Measurements from ENCODE around the gene SOCS3.
A peak's percentile ranks its signal among the peaks of the same experiment; 100 is the strongest.
"Not testable (repeated sequence)": the region's sequence is repeated elsewhere in the genome, so short reads cannot be mapped to it uniquely, and the experiment has no call there.

The SOCS3 gene

DNA sequence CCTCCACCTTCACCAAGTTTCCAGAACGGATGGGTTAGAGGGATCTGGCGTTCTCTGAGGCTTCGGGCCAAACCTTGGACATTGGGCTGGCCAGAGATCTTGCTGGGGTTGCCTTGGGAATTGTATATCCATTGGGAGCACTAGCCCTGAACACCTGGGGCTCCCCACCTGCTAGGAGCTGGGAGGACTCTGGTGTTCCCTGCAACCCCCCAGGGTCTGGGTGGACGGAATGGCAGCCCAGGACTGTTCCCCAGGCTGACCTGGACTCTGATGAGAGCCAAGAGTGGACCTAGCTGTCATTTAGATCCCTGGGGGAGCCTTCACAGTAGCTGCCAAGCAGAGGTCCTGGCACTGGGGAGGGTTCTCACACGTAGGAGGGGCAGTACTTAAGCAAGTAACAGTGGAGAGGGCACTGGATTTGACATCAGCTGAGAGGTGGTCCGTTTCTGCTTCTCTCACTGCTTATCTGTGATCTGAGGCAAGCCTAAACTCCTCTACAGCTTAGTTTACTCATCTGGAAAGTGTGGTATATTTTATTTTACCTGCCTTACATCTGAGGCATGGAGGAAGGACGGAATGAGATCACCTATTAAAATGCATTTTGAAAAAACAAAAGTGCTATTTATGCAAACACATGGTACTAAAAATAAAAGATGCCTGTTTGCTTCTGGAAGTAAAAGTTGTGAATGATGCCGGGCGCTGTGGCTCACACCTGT, 11.7 kb downstream of the SOCS3 start:
- DNase-seq (ENCODE audit: low spot score): no peak

DNA sequence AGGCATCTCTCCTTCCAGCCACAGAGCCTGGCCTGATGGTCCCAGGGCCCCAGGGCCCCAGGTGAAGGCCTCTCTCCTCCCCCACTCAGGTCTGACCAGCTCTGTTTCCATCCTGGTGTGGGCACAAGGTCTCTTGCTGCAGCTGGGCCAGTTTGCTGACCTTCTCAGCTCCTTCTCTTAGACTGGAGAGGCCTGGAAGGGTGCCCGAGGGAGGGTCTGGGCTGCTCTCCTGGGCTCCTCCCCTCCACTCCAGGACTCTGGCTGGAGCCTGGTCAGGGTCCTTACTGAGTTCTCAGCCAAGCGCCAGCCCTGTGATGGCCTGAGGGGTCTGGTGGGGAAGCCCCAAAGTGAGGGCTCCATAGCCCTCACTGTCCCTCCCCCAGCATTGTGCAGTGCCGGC, 12.4 kb downstream of the SOCS3 start:
- no peak for DNase-seq (ENCODE audit: low spot score)

DNA sequence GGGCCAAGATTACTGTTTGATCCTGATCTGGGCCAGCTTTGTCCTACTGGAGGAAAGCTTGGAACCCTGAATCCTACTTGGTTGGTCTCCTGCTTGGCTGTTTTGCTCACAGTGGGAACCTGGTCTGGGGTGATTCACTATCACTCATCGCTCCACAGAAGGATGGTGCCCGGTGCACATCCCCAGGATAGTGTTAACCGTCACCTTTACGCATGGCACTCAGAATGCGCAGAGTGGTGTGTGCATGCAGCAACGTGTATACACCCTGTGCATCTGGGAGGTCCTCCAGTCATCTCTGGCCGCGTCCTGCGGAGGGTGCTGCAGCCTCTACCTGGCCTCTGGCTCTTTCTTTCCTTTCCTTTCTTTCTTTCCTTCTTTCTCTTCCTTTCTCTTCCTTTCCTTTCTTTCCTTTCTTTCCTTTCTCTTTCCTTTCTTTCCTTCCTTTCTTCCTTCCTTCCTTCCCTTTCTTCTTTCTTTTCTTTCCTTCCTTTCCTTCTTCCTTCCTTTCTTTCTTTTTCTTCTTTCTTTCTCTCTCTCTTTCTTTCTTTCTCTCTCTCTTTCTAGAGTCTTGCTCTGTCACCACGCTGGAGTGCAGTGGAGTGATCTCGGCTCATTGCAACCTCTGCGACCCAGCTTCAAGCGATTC, 13.1 kb downstream of the SOCS3 start:
- DNase-seq (ENCODE audit: low spot score): no peak

DNA sequence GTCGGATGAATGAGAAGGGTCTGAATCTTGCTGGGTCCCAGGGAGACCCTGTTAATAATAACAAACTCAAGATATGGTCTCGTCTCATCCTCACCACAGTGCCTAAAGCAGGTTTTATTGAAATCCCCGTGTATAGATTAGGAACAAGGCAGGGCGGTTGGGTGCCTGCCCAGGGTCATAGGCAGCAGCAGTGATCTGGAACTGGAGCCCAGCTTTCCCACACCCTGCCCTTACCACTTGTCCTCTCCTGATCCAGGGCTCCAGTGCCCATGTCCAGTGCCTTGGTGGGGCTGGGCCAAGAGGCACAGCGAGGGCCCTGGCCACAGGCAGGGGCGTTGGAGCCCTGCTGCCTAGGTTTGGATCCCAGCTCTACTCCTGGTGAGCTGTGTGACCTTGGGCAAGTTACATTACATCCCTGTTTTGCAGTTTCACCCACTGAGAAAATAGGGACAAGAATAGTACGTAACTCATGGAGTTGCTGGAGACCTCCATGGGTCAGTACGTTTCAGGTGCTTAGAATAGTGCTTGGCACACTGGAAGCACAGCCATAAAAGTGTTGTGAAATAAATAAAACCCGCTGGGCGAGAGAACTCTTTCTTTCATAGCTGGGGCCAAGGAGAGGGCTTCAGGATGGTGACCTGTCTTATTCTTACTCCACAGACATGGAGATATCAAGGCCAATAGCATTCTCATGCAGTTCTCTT, 13.9 kb downstream of the SOCS3 start:
- no peak for DNase-seq (ENCODE audit: low spot score)

DNA sequence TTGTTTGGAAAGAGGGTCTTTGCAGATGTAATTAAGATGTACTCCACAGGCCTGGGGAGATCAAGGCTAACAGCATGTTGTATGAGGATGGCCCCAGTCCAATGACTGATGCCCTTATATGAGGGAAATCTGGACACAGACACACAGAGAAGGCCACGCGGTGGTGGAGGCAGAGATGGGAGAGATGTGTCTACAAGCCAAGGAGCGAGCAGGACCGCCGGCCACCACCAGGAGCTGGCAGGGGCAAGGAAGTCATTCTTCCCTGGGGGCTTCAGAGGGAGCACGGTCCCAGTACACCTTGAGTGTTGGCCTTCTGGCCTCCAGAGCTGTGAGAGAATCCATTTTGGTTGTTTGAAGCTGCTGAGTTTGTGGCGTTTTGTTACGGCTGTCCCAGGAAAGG, 14.7 kb downstream of the SOCS3 start:
- DNase-seq (ENCODE audit: low spot score): no peak

DNA sequence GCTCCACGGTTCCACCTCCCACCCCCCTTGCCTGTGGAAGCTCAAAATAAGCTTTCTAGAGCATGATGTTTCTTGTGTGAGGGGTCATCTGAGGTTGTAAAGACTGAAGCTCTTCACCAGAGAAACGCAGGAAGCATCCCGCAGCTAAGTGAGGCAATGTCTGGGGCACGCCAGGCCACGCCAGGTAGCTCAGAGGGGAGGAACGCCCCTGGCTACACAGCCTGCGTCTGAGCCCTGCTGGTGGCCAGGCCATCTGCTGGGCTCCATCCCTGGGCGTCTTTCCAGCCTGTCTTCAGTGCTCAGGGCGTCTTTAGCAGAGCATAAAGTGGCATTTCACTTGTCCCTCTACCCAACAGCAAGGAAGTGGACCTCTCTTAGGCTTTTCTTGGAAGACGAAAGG, 15.2 kb downstream of the SOCS3 start:
- DNase-seq (ENCODE audit: low spot score): no peak

DNA sequence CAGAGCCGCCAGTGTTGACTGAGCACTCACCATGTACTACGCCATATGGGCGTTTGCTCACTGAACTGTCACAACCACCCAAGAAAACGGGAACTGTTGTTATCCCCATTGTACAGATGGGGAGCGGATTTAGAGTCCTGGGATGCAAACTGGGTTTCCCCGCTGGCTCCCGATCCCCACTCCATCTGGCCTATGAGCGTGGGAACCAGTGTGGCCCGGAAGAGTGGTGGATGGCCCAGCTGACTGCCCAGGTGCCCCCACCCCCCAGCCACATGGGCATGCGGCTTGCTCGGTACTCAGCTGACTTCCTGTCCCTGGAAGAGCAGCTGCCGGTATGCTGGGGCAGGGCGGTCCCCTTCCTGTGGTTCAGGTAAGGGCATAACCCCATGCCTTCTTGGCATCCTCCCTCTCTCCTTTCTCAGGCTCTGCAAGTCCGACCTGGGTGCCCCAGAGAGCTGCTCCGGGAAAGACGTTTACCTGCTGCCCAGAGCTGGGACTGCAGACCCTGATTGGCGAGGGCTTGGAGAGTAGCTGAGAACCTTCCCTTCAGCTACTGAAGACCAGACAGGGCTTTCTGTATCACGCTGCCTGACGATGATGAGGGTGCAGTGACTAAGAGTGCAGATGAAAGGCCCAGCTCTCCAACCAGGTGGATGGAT, 16.2 kb downstream of the SOCS3 start:
- DNase-seq (ENCODE audit: low spot score): no peak

DNA sequence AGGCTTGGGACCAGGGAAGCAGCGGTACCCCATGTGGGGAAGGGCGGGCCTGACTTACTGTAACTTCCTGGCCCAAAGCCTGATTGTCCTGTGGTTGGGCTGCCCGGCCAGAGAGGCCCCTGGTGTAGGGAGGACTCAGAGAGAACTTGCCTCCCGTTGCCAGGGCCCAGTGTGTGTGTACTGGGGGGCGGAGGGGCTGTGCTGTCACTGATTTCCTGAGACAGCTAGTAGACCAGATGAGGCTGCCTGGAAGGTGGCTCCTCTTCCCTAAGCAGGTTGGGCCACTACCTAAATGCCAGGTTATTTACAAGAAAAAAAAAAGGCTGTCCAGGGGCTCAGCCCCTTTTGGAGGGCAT, 16.7 kb downstream of the SOCS3 start:
- DNase-seq (ENCODE audit: low spot score): no peak

DNA sequence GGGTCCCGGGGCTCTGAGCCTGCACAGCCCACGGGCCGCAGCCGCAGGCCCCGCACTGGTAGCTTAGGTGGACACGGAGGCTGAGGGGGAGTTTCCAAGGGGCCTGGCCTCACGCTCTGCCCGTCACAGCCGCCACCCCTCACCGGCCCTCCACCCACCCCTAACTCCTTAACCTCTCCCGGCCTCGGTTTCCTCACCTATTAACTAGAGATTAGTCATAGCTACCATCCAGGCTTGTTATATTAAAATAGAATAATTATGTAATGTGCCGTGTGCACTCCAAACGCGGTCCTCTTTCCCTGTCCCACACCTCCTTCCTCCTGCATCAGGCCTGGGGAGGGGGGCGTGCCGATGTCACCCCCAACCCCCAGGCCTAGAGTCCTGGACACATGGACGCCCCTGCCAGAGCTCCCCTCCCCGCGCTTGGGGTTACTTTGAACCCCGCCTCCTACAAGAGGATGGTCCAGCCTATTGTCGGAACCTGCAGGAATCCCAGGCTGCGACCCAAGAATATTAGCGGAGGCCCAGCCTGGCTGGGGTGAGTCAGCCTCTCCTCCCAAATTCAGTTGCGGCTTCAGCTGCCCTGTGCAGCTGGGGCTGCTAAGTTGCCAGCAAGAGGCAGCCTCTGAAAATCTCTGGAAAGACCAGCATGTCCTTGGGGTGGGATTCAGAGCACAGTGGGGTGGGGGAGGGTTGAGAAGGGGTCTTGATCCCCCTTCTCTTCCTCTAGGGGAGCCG, 17.3 kb downstream of the SOCS3 start:
- no peak for DNase-seq (ENCODE audit: low spot score)

DNA sequence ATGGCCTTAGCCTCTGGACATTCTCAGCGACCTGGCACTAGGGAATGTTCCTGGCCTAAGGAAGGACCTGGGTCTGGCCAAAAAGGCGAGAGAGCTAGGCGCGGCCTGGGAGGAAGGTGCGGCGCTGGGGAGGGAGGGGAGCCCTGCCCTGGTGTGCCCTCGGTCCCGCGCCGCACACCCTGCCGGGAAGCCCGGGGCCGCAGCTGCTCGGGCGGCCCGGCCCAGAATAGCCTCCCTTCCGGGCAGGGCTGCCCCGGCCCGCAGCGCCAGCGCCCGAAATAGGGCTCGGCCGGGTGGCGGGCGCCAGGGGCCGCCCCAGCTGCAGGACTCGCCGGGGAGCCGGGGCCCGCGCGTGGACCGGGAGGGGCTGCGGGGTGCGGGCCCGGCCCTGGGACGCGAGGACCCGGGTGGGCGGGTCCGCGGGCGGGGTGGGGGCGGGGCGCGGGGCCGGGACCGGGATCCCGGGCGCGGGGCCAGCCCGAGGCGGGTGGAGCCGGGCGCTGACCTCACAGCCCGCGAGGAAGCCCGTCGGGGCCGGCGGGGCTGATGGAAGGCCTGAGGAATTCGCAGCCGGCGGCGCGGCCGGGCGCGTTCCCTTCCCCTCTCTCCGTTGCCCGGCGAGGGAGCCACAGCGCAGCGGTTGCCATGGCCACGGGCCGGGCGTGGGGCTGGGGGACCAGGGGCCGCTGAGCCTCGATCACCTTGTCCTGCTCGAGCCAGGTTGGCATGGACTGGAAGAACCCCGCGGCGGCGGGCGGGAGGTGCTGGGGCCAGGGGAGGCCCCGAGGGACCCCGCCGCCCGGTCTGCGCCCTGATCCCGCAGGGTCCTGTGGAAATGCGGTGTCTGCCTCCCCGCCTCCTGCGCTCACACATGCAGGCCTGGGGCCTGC, 18.1 kb downstream of the SOCS3 start:
- peak; percentile 34 for DNase-seq (ENCODE audit: low spot score)

DNA sequence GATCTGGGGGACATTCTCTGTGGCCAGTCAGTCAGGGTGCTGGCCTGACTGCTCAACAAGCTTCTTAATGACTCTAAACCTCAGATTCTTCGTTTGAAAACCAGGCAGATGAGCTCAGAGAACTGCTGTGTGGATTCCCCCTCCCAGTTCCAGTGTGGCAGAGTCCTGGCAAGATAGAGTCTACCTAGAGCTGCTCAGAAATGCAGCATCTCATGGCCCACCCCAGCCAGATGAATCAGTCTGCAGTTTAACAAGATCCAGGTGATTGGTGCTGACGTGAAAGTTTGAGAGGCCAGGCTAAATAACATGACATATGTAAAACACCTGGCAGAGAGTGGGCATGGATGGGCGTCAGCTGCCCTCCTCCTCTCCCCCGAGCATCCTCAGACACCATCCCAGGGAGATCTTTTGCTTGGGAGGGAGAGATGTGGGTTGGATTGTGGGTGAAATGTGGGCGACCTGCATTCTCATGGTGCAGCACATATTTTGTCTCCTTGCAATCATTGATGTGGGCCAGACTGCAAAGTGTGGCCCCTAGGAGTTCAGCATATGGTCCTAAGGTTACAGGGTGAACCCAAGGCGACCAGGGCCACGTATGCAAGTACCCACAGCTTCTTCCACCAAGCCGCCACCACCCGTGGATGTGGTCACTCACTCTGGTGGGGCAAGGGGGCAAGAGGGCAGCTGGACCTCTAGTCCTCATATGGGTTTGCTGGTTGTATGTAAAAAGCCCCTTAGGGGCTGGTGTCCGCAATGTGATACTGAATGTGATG, 19.5 kb downstream of the SOCS3 start:
- DNase-seq (ENCODE audit: low spot score): no peak

DNA sequence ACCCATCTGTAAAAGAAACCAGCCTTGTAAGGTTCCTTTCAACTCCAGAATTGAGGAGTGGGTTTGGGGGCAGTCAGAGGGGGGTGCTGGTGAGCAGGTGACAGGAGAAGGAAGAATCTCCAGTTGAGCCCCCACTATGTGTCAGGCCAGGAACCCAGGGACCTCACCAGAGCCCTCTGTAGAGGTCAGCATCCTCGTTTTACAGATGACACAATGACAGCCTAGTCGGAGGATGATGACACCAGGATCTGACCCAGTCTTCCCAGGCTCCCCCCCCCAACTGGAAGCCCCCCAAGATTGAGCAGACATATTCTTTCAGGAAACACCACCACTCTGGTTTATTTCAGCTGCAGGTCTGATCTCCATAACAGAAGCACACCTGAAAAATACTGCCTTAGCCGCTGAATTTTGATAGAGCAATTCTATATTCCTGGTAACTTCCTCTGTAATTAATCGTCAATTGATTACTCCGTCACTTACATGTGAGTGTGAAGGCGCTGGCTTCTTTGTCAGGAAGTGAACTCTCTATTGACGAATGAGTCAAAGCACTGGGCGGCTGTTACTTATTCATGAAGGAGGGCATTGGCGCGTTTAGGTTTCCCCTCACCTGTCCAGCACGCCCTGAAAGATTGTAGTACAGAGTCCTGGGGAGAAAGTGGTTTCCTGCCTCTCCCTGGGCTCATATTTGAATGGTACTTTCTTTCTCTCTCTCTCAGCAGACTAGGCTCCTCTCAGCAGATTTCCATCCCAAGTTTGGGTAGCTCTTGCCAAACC, 21.2 kb downstream of the SOCS3 start:
- no peak for DNase-seq (ENCODE audit: low spot score)

DNA sequence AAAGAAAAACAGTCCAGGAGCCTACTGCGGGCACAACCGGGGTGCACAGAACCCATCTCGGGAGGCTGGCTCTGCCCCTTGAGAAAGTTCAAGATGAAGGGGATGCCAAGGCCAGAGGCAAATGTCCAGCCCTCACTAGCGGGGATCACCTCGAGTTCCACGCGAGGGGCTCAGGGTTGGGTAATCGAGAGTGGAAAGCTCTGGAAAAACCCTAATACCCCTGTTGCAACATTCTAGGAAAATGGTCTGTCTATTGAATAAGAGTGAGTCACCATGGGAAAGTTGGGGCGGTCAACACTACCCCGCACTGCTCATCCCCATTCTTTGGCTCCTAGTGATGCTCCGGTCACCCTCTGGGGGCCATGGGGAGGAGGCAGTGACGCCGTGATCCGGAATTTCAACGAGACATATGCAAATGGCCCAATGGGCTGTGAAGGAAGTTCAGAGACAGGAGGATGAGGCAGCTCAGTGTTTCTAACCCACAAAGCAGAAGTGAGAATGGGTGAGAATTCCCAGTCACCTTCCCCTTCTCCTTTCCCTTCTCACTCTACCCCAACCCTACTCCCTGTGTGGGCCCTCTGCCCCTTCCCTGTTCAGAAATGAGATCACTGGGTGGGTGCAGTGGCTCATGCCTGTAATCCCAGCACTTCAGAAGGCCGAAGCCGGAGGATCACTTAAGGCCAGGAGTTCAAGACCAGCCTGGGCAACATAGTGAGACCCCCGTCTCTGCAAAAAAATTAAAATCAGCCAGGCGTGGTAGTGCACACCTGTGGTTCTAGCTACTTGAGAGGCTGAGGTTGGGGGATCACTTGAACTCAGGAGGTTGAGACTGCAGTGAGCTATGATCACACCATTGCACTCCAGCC, 22.4 kb downstream of the SOCS3 start:
- no peak for DNase-seq (ENCODE audit: low spot score)

DNA sequence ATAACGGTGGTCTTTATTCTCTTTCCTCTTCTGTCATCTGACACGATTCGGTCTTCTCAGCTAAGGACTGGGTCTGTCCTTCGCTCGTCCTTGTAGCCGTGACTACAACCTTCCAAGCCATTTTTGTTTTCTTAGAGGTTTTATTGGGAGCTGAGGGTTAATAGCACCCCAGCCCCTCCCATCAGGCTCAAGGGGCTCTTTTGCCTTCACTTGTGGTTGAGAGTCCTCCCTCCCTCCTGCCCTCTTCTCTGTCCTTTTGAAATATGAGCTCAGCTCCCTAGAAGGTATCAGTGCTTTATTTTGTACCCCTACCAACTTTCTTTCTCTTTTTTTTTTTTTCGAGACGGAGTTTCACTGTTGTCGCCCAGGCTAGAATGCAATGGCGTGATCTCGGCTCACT, 24.7 kb downstream of the SOCS3 start:
- DNase-seq (ENCODE audit: low spot score): no peak

DNA sequence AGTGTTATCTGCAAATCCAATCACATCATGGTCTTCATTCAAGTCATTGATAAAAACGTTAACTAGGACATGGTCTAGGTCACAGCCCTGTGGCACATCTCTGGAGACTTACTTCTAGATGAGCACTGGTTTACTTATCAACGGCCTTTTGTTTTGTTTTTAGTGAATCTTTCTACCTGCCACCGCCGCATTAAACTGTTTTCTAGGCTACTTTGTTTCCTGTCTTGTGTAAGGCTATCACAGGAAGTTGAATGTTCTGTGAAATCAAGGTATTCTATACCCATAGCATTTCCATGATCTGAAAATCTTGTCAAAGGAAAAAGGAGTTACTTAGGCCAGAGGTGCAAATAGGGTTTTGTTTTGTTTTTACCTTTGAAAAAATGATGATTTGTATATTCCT, 26.9 kb downstream of the SOCS3 start:
- no peak for DNase-seq (ENCODE audit: low spot score)

DNA sequence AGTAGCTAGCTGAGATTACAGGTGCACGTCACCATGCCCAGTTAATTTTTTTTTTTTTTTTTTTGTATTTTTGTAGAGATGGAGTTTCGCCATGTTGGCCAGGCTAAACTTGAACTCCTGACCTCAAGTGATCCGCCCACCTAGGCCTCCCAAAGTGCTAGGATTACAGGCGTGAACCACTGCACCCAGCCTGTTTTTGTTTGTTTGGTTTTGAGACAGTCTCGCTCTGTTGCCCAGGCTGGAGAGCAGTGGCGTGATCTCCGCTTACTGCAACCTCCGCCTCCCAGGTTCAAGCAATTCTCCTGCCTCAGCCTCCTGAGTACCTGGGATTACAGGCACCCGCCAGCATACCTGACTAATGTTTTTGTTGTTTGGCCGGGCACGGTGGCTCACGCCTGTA, 28.5 kb downstream of the SOCS3 start:
- not testable (repeated sequence) for DNase-seq (ENCODE audit: low spot score)

DNA sequence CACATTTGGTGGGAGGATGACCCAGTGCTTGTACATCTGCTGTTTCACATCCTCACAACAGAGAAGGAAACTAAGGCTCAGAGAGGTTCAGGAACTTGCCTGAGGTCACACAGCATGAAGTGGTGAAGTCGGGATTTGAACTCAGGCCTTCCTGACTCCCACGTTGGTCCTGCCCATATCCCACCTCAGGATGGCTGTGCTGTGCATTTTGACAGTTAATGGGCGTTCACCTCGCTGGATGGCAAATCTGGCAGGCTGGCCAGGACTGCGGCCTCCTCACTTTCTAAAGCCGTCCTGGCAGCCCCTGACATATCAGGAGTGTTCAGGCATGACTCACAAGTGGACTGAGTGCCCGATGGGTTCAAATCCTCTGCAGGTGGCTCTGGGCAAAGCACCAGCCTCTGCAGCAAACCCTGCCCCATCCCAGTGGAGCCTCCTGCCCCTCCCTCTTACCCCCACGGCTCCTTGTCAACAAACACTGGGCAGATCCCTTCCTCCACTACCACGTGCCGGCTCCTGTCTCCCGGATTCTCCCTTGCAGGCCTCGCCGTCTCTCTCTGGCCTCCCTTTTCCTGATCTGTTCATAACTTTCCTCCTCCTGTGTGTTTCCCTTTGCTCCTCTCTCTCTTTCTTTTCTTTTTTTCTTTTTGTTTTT, 29.2 kb downstream of the SOCS3 start:
- DNase-seq (ENCODE audit: low spot score): no peak
